A549 treated with CORT108297 at 1 μM for 4 hours (cell line): Measurements from ENCODE around the gene MFSD11. TPM values are rescaled to one million over a fixed set of nuclear protein-coding genes. Genes with fewer than 3 reads are reported as not detected.

Source experiments
- total RNA-seq: library from RNA; stranded (reverse); fragments of 200-300 nt; extraction: Qiagen RNA extraction; gene quantifications from 5 replicates; pipeline ENCODE4 v1.2.3, GENCODE V29; 2022

The MFSD11 gene
- total RNA-seq: 19.6 to 24.0 TPM (median 21.0 TPM) in 5 replicates

GRCh38 chr17:76737676-76738467 lies at the start of gene MFSD11:
Gene MFSD11, plus strand, starts transcription at chr17:76738119. Its CDS starts 234 bp downstream, at chr17:76738353.

GRCh38 chr17:76710863-76711611 lies 26.9 kb upstream of the MFSD11 start, which contains the start of gene MXRA7:
Gene MXRA7, minus strand, starts transcription at chr17:76710965. Its CDS starts 19 bp downstream, at chr17:76710946.

GRCh38 chr17:76726231-76726775 lies 11.6 kb upstream of the MFSD11 start, which contains the start of gene JMJD6:
Gene JMJD6, minus strand, starts transcription at chr17:76726606. Its CDS starts 131 bp downstream, at chr17:76726475.

GRCh38 chr17:76726776-76727718 lies 10.9 kb upstream of the MFSD11 start, which contains the start of gene METTL23:
Gene METTL23, plus strand, starts transcription at chr17:76726839. Its CDS starts 2,872 bp downstream, at chr17:76729711.

GRCh38 chr17:76737082-76737675 lies 740 bp upstream of the MFSD11 start, which contains the start of gene SRSF2:
Gene SRSF2, minus strand, starts transcription at chr17:76737331. Its CDS starts 171 bp downstream, at chr17:76737160.

Other genes with a start within 250 kb of the MFSD11 start
- gene RHBDF2, start 236.7 kb upstream of the MFSD11 start, total RNA-seq: 55.1 to 74.7 TPM (median 68.7 TPM) in 5 replicates
- gene CYGB, start 200.4 kb upstream of the MFSD11 start, total RNA-seq: 0.91 to 1.8 TPM (median 1.1 TPM) in 5 replicates
- 0.22 TPM in 1 of 5 replicates, not detected in the others for gene PRCD, start 198.1 kb upstream of the MFSD11 start, total RNA-seq
- 0.31 to 0.87 TPM (median 0.51 TPM) in 5 replicates for gene ST6GALNAC2, start 152.3 kb upstream of the MFSD11 start, total RNA-seq
- 0.14 to 0.41 TPM (median 0.16 TPM) in 5 replicates for gene ST6GALNAC1, start 94.4 kb upstream of the MFSD11 start, total RNA-seq
- gene MXRA7, start 27.2 kb upstream of the MFSD11 start, total RNA-seq: 58.7 to 67.8 TPM (median 65.0 TPM) in 5 replicates
- gene JMJD6, start 11.5 kb upstream of the MFSD11 start, total RNA-seq: 76.7 to 84.3 TPM (median 78.3 TPM) in 5 replicates
- 60.8 to 65.2 TPM (median 61.7 TPM) in 5 replicates for gene METTL23, start 11.3 kb upstream of the MFSD11 start, total RNA-seq
- gene SRSF2, start 788 bp upstream of the MFSD11 start, total RNA-seq: 373 to 475 TPM (median 454 TPM) in 5 replicates
- gene MGAT5B, start 130.3 kb downstream of the MFSD11 start, total RNA-seq: 15.4 to 24.9 TPM (median 24.8 TPM) in 5 replicates